Measurements from ENCODE around the gene DOCK4.

The DOCK4 gene

DNA sequence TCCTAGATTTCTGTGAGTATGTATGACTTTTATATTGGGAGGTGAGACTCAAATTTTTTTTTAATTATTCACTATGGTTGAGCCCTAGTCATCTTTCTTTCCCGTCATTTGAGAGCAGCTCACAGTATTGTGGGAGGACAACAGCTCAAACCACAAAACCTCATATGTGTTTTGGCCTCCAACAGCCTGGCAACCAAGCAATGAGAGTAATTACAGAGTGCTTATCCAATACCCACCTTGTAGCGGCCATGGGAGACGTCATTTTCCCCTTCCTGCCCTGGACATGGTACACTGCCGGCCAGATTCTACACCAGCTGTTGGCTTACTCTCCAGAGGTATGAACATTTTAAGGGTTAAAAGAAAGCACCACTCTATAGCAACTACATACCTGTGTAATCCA lies 49.1 kb downstream of the DOCK4 start:
- H3K18ac ChIP-seq (ENCODE audit: low read length) = no peak overlapping the region
- no peak overlapping the region for H2BK12ac ChIP-seq (ENCODE audit: low read length)
- H3K23ac ChIP-seq (ENCODE audit: low read length) = no peak overlapping the region
- H3K9ac ChIP-seq (ENCODE audit: low read length) = no peak overlapping the region
- no peak overlapping the region for H2BK5ac ChIP-seq (ENCODE audit: low read depth, low read length, poor library complexity)
- no peak overlapping the region for H3K27ac ChIP-seq (ENCODE audit: low read depth, low read length)
- peaks cover 0 to 3% of the 10 kb centered on the region in 2 experiments for H3K4me1 ChIP-seq (ENCODE audit: control insufficient read depth in 1 of 2, insufficient read depth in 2 of 2, low read length in 2 of 2)
- H4K12ac ChIP-seq (ENCODE audit: low read depth, low read length) = no peak overlapping the region
- H4K8ac ChIP-seq (ENCODE audit: low read depth, low read length) = no peak overlapping the region
- H3K79me1 ChIP-seq (ENCODE audit: low read length) = peaks cover 4% of the 10 kb centered on the region
- no peak overlapping the region for H4K91ac ChIP-seq (ENCODE audit: low read depth, low read length)
- H3K14ac ChIP-seq (ENCODE audit: low read length) = no peak overlapping the region
- H3K9me3 ChIP-seq (ENCODE audit: insufficient read depth, low read depth, low read length) = no peaks in the 10 kb centered on the region
- H3K79me2 ChIP-seq (ENCODE audit: control insufficient read depth, insufficient read depth, low read length, poor library complexity) = no peaks in the 10 kb centered on the region
- no peak overlapping the region for H2AFZ ChIP-seq (ENCODE audit: insufficient read depth, low read length, poor library complexity)
- no peak overlapping the region for H3K4me3 ChIP-seq (ENCODE audit: low read depth, low read length)
- no peaks in the 10 kb centered on the region for H3K36me3 ChIP-seq (ENCODE audit: control insufficient read depth in 1 of 2, insufficient read depth in 2 of 2, low read length in 2 of 2)
- no peak overlapping the region for H2AK5ac ChIP-seq (ENCODE audit: low read length)
- H3K4ac ChIP-seq (ENCODE audit: low read depth, low read length) = no peak overlapping the region
- no CpG with 5 or more reads among the region's 4 CpGs for WGBS (ENCODE audit: extremely low coverage, insufficient coverage, insufficient read length)
- no peaks in the 10 kb centered on the region for H3K27me3 ChIP-seq (ENCODE audit: insufficient read depth, low read length)
- H2BK120ac ChIP-seq (ENCODE audit: insufficient read depth, low read length, poor library complexity) = no peak overlapping the region
- H3K4me2 ChIP-seq (ENCODE audit: low read length) = no peak overlapping the region
- DNase-seq = no peak

DNA sequence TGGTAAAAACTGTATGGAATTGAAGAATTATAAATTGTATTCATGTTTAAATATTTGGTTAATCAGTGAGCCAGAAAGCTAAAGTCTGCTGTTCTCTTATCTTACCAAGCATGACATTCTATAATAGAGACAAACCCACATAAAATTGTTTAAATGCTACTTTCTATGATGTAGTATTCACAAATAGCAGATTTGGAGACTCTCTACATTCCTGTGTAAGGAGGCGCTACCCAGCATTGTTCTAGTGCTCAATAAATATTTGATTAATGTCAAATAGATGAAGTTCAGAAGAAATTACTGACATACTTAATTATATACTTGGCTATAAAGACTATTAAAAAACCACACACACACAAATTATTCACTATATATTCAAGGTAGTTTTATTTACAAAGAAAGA lies 49.8 kb downstream of the DOCK4 start:
- H4K8ac ChIP-seq (ENCODE audit: low read depth, low read length) = no peak overlapping the region
- no peak overlapping the region for H2AFZ ChIP-seq (ENCODE audit: insufficient read depth, low read length, poor library complexity)
- H3K36me3 ChIP-seq (ENCODE audit: control insufficient read depth in 1 of 2, insufficient read depth in 2 of 2, low read length in 2 of 2) = no peaks in the 10 kb centered on the region
- no peaks in the 10 kb centered on the region for H3K9me3 ChIP-seq (ENCODE audit: insufficient read depth, low read depth, low read length)
- no peak overlapping the region for H3K14ac ChIP-seq (ENCODE audit: low read length)
- H3K23ac ChIP-seq (ENCODE audit: low read length) = no peak overlapping the region
- H3K79me2 ChIP-seq (ENCODE audit: control insufficient read depth, insufficient read depth, low read length, poor library complexity) = no peaks in the 10 kb centered on the region
- no peak overlapping the region for H2BK5ac ChIP-seq (ENCODE audit: low read depth, low read length, poor library complexity)
- no peak overlapping the region for H3K4me2 ChIP-seq (ENCODE audit: low read length)
- no peak overlapping the region for H3K4me3 ChIP-seq (ENCODE audit: low read depth, low read length)
- no peak overlapping the region for H2AK5ac ChIP-seq (ENCODE audit: low read length)
- no peak overlapping the region for H4K12ac ChIP-seq (ENCODE audit: low read depth, low read length)
- no peak overlapping the region for H3K9ac ChIP-seq (ENCODE audit: low read length)
- no peaks in the 10 kb centered on the region for H3K27me3 ChIP-seq (ENCODE audit: insufficient read depth, low read length)
- H3K18ac ChIP-seq (ENCODE audit: low read length) = no peak overlapping the region
- H3K27ac ChIP-seq (ENCODE audit: low read depth, low read length) = no peak overlapping the region
- peaks cover 4% of the 10 kb centered on the region for H3K79me1 ChIP-seq (ENCODE audit: low read length)
- no peak overlapping the region for H2BK120ac ChIP-seq (ENCODE audit: insufficient read depth, low read length, poor library complexity)
- no CpG with 5 or more reads among the region's 1 CpG for WGBS (ENCODE audit: extremely low coverage, insufficient coverage, insufficient read length)
- H3K4me1 ChIP-seq (ENCODE audit: control insufficient read depth in 1 of 2, insufficient read depth in 2 of 2, low read length in 2 of 2) = peaks cover 0 to 3% of the 10 kb centered on the region in 2 experiments
- H2BK12ac ChIP-seq (ENCODE audit: low read length) = no peak overlapping the region
- H4K91ac ChIP-seq (ENCODE audit: low read depth, low read length) = no peak overlapping the region
- no peak overlapping the region for H3K4ac ChIP-seq (ENCODE audit: low read depth, low read length)
- DNase-seq = no peak

DNA sequence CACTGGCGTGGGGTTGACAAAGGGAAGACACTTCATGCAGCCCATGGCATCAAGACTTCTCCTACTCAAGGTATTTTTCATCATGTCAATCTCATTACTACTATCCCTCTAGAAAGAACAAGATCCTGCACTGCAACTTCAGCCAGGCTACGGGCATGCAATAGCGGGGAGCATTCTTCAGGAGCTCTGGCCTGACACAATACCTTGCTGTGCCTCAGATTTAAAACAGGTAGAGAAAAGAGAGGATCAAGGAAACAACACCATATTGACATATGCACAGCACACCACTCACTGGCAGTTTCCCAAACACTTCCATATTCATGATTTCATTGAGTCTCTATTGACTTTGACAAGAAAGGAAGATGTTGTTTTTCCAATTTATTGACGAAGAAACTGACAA lies 51.5 kb downstream of the DOCK4 start:
- no peak overlapping the region for H3K27ac ChIP-seq (ENCODE audit: low read depth, low read length)
- no peak for DNase-seq
- no peak overlapping the region for H2BK12ac ChIP-seq (ENCODE audit: low read length)
- no peaks in the 10 kb centered on the region for H3K79me2 ChIP-seq (ENCODE audit: control insufficient read depth, insufficient read depth, low read length, poor library complexity)
- H3K27me3 ChIP-seq (ENCODE audit: insufficient read depth, low read length) = no peaks in the 10 kb centered on the region
- no peak overlapping the region for H2AK5ac ChIP-seq (ENCODE audit: low read length)
- no peak overlapping the region for H3K4me3 ChIP-seq (ENCODE audit: low read depth, low read length)
- no peaks in the 10 kb centered on the region for H3K9me3 ChIP-seq (ENCODE audit: insufficient read depth, low read depth, low read length)
- H3K18ac ChIP-seq (ENCODE audit: low read length) = no peak overlapping the region
- H3K36me3 ChIP-seq (ENCODE audit: control insufficient read depth in 1 of 2, insufficient read depth in 2 of 2, low read length in 2 of 2) = no peaks in the 10 kb centered on the region
- WGBS (ENCODE audit: extremely low coverage, insufficient coverage, insufficient read length) = no CpG with 5 or more reads among the region's 4 CpGs
- no peak overlapping the region for H3K4me2 ChIP-seq (ENCODE audit: low read length)
- no peak overlapping the region for H4K8ac ChIP-seq (ENCODE audit: low read depth, low read length)
- no peaks in the 10 kb centered on the region for H3K79me1 ChIP-seq (ENCODE audit: low read length)
- no peak overlapping the region for H4K12ac ChIP-seq (ENCODE audit: low read depth, low read length)
- no peak overlapping the region for H2BK120ac ChIP-seq (ENCODE audit: insufficient read depth, low read length, poor library complexity)
- H4K91ac ChIP-seq (ENCODE audit: low read depth, low read length) = no peak overlapping the region
- H2AFZ ChIP-seq (ENCODE audit: insufficient read depth, low read length, poor library complexity) = no peak overlapping the region
- no peak overlapping the region for H3K14ac ChIP-seq (ENCODE audit: low read length)
- H3K4ac ChIP-seq (ENCODE audit: low read depth, low read length) = no peak overlapping the region
- H3K23ac ChIP-seq (ENCODE audit: low read length) = no peak overlapping the region
- no peak overlapping the region for H3K9ac ChIP-seq (ENCODE audit: low read length)
- no peaks in the 10 kb centered on the region for H3K4me1 ChIP-seq (ENCODE audit: control insufficient read depth in 1 of 2, insufficient read depth in 2 of 2, low read length in 2 of 2)
- no peak overlapping the region for H2BK5ac ChIP-seq (ENCODE audit: low read depth, low read length, poor library complexity)

DNA sequence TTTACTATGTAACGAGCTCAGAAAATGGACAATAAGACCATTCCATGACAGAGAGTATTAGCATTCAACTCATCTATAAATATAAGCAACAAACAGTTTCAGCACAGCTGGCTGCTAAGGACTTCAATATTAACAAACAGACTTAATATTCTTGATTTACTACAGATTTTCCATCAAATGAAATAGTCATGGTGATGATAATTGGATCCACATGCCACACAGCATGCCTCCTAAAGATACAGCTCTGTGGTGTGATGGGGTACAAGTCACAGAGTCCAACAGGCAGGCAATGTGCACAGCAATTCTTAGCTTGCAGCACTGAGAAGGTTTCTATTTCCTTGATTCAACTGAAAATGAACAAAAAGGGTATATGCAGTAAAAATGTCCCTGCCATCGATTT lies 54.0 kb downstream of the DOCK4 start:
- Histone ChIP-seq H3K23ac (ENCODE audit: low read length) (no peak overlapping the region), H3K9me3 (ENCODE audit: insufficient read depth, low read depth, low read length) (no peaks in the 10 kb centered on the region), H3K4ac (ENCODE audit: low read depth, low read length) (no peak overlapping the region), H3K79me1 (ENCODE audit: low read length) (no peaks in the 10 kb centered on the region), H3K9ac (ENCODE audit: low read length) (no peak overlapping the region), H3K4me3 (ENCODE audit: low read depth, low read length) (no peak overlapping the region), H4K91ac (ENCODE audit: low read depth, low read length) (no peak overlapping the region), H2AFZ (ENCODE audit: insufficient read depth, low read length, poor library complexity) (no peak overlapping the region), H2BK12ac (ENCODE audit: low read length) (no peak overlapping the region), H3K36me3 (ENCODE audit: control insufficient read depth in 1 of 2, insufficient read depth in 2 of 2, low read length in 2 of 2) (no peaks in the 10 kb centered on the region), H2BK120ac (ENCODE audit: insufficient read depth, low read length, poor library complexity) (no peak overlapping the region), H3K79me2 (ENCODE audit: control insufficient read depth, insufficient read depth, low read length, poor library complexity) (no peaks in the 10 kb centered on the region), H3K14ac (ENCODE audit: low read length) (no peak overlapping the region), H3K4me1 (ENCODE audit: control insufficient read depth in 1 of 2, insufficient read depth in 2 of 2, low read length in 2 of 2) (no peaks in the 10 kb centered on the region), H2BK5ac (ENCODE audit: low read depth, low read length, poor library complexity) (no peak overlapping the region), H3K27me3 (ENCODE audit: insufficient read depth, low read length) (no peaks in the 10 kb centered on the region), H3K18ac (ENCODE audit: low read length) (no peak overlapping the region), H2AK5ac (ENCODE audit: low read length) (no peak overlapping the region), H4K12ac (ENCODE audit: low read depth, low read length) (no peak overlapping the region), H4K8ac (ENCODE audit: low read depth, low read length) (no peak overlapping the region), H3K4me2 (ENCODE audit: low read length) (no peak overlapping the region), H3K27ac (ENCODE audit: low read depth, low read length) (no peak overlapping the region)
- WGBS (ENCODE audit: extremely low coverage, insufficient coverage, insufficient read length) = no CpG with 5 or more reads among the region's 2 CpGs
- no peak for DNase-seq

Data from trophoblast cell (in vitro differentiated cells and primary cell).